ENCODE measurements around the gene PCDHGB3. TPM values are rescaled to one million over a fixed set of nuclear protein-coding genes. Genes with fewer than 3 reads are reported as not detected.
A peak's percentile ranks its signal among the peaks of the same experiment; 100 is the strongest.
"Not testable (repeated sequence)": the region's sequence is repeated elsewhere in the genome, so short reads cannot be mapped to it uniquely, and the experiment has no call there.

The PCDHGB3 gene
- total RNA-seq, 2 donors from 2014 or later: 0.71 to 0.81 TPM

DNA sequence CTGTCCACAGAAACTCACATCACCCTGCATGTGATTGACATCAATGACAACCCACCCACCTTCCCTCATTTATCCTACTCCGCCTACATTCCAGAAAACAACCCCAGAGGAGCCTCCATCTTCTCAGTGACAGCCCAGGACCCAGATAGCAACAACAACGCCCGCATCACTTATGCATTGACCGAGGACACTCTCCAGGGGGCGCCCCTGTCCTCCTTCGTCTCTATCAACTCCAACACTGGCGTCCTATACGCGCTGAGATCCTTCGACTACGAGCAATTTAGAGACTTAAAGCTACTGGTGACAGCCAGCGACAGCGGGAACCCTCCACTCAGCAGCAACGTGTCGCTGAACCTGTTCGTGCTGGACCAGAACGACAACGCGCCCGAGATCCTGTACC is 24.7 kb upstream of the PCDHGB3 start:
- Mint-ChIP-seq H3K9me3 (peaks cover 13% of the 10 kb centered on the region), H3K27me3 (peaks cover 45 to 82% of the 10 kb centered on the region in 2 donors), H3K36me3 (peaks cover 26% of the 10 kb centered on the region), H3K4me1 (ENCODE audit: low read depth in 2 of 2) (no peaks in the 10 kb centered on the region), H3K4me3 (no peak overlapping the region), H3K27ac (no peak overlapping the region)
- ATAC-seq (no peak), DNase-seq (ENCODE audit: low spot score) (no peak)

DNA sequence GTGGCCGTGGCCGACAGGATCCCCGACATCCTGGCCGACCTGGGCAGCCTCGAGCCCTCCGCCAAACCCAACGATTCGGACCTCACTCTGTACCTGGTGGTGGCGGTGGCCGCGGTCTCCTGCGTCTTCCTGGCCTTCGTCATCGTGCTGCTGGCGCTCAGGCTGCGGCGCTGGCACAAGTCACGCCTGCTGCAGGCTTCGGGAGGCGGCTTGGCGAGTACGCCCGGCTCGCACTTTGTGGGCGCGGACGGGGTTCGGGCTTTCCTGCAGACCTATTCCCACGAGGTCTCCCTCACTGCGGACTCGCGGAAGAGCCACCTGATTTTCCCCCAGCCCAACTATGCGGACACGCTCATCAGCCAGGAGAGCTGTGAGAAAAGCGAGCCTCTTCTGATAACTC is 24.0 kb upstream of the PCDHGB3 start:
- Mint-ChIP-seq H3K36me3 (peaks cover 26% of the 10 kb centered on the region), H3K9me3 (peaks cover 13% of the 10 kb centered on the region), H3K27me3 (peaks cover 46 to 81% of the 10 kb centered on the region in 2 donors)
- not testable (repeated sequence) for H3K27ac Mint-ChIP-seq; ATAC-seq; H3K4me3 Mint-ChIP-seq; H3K4me1 Mint-ChIP-seq (ENCODE audit: low read depth in 2 of 2); DNase-seq (ENCODE audit: low spot score)

DNA sequence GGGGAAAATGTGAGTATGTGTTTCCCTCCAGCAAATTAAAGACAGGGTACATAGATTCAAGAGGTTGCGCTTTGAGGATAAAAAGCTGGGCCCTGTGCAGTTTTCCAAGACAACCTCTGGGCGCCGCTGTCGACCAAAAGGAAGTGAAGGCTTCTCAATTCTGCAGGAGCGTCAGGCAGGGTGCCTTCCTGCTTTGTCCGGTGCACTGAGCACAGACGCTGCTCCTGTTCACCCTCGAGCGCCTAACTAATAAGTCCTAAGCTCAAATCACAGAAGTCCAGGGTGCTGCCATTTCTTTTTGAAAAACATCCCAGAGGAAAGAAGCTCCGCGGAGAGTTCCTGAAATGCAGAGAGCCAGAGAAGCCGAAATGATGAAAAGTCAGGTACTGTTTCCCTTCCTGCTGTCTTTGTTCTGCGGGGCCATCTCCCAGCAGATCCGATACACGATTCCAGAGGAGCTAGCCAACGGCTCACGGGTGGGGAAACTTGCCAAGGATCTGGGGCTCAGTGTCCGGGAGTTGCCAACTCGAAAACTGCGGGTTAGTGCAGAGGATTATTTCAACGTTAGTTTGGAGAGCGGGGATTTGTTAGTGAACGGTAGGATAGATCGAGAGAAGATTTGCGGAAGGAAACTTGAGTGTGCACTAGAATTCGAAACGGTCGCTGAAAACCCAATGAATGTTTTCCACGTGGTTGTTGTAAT is 20.0 kb upstream of the PCDHGB3 start, which contains the start of gene PCDHGB1:
Gene PCDHGB1, plus strand, starts transcription at position 183 of the 703 bp plus-strand sequence. Its CDS starts 162 bp downstream, at position 345.
- Mint-ChIP-seq H3K27me3 (peaks cover 39 to 70% of the 10 kb centered on the region in 2 donors), H3K4me1 (ENCODE audit: low read depth in 2 of 2) (no peaks in the 10 kb centered on the region), H3K27ac (no peak within 1 kb of the TSS), H3K36me3 (peaks cover 27% of the 10 kb centered on the region), H3K4me3 (peak within 1 kb of the TSS; percentile 25), H3K9me3 (peaks cover 12% of the 10 kb centered on the region)
- ATAC-seq (no peak), DNase-seq (ENCODE audit: low spot score) (no peak)

DNA sequence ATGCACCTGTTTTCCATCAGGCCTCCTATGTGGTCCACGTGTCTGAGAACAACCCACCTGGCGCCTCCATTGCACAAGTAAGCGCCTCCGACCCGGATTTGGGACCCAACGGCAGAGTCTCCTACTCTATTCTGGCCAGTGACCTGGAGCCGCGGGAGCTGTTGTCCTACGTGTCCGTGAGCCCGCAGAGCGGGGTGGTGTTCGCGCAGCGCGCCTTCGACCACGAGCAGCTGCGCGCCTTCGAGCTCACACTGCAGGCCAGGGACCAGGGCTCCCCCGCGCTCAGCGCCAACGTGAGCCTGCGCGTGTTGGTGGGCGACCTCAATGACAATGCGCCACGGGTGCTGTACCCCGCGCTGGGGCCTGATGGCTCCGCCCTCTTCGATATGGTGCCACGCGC is 18.5 kb upstream of the PCDHGB3 start:
- H3K27me3 Mint-ChIP-seq: peaks cover 43 to 70% of the 10 kb centered on the region in 2 donors
- DNase-seq (ENCODE audit: low spot score) (no peak), ATAC-seq (no peak)
- H3K27ac Mint-ChIP-seq: no peak overlapping the region
- peaks cover 7% of the 10 kb centered on the region for H3K9me3 Mint-ChIP-seq
- H3K4me3 Mint-ChIP-seq: no peak overlapping the region
- H3K36me3 Mint-ChIP-seq: peaks cover 25% of the 10 kb centered on the region
- no peaks in the 10 kb centered on the region for H3K4me1 Mint-ChIP-seq (ENCODE audit: low read depth in 2 of 2)

DNA sequence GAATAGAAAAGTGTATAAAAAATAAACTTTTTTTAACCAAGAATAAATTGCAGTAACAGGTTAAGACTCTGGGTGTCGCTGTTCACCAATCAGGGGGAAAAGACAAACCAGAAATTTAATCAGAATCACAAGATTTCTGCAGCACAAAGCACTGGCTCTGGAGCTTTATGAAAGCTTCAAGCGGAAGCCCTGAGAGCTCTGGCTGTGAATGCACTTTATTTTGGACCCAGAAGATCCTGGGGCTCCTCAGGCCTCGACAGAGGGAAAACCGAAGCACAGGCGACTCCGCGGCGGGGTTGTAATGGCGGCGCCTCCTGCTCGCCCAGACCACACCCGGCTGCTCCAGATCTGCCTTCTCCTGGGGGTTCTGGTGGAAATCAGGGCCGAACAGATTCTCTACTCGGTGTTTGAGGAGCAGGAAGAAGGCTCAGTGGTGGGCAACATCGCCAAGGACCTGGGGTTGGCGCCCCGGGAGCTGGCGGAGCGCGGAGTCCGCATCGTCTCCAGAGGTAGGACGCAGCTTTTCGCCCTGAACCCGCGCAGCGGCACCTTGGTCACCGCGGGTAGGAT is 15.1 kb upstream of the PCDHGB3 start, which contains the start of gene PCDHGA4:
Gene PCDHGA4, plus strand, starts transcription at position 122 of the 570 bp plus-strand sequence. Its CDS starts 87 bp downstream, at position 209.
- H3K9me3 Mint-ChIP-seq: peaks cover 10% of the 10 kb centered on the region
- no peak for DNase-seq (ENCODE audit: low spot score)
- H3K27ac Mint-ChIP-seq: no peak within 1 kb of the TSS
- H3K4me3 Mint-ChIP-seq: no peak within 1 kb of the TSS
- H3K27me3 Mint-ChIP-seq: peaks cover 40 to 61% of the 10 kb centered on the region in 2 donors
- peaks cover 3 to 4% of the 10 kb centered on the region in 2 donors for H3K4me1 Mint-ChIP-seq (ENCODE audit: low read depth in 2 of 2)
- peaks cover 27% of the 10 kb centered on the region for H3K36me3 Mint-ChIP-seq
- ATAC-seq: no peak

DNA sequence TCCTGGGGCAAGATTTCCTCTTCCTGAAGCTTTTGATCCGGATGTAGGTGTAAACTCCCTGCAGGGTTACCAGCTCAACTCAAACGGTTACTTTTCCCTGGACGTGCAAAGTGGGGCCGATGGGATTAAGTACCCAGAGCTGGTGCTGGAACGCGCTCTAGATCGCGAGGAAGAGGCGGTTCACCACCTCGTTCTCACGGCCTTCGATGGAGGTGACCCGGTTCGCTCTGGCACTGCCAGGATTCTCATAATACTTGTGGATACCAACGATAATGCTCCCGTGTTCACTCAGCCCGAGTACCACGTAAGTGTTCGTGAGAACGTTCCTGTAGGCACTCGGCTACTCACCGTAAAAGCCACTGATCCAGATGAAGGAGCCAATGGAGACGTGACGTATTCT is 14.4 kb upstream of the PCDHGB3 start:
- Mint-ChIP-seq H3K27ac (no peak overlapping the region), H3K9me3 (peaks cover 8% of the 10 kb centered on the region), H3K4me3 (no peak overlapping the region), H3K4me1 (ENCODE audit: low read depth in 2 of 2) (peaks cover 3 to 5% of the 10 kb centered on the region in 2 donors), H3K27me3 (peaks cover 40 to 61% of the 10 kb centered on the region in 2 donors), H3K36me3 (peaks cover 26% of the 10 kb centered on the region)
- no peak for DNase-seq (ENCODE audit: low spot score)
- no peak for ATAC-seq

DNA sequence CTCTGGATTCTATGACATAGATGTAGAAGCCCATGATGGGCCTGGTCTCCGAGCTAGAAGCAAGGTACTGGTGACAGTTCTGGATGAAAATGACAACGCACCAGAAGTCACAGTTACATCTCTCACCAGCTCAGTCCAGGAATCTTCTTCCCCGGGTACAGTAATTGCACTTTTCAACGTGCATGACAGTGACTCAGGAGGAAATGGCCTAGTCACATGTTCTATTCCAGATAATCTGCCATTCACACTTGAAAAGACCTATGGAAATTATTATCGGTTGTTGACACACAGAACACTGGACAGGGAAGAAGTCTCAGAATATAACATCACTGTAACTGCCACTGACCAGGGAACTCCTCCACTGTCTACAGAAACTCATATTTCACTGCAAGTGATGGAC is 13.9 kb upstream of the PCDHGB3 start:
- H3K4me3 Mint-ChIP-seq: no peak overlapping the region
- peaks cover 41 to 66% of the 10 kb centered on the region in 2 donors for H3K27me3 Mint-ChIP-seq
- ATAC-seq (no peak), DNase-seq (ENCODE audit: low spot score) (no peak)
- peaks cover 12% of the 10 kb centered on the region for H3K9me3 Mint-ChIP-seq
- H3K27ac Mint-ChIP-seq: no peak overlapping the region
- peaks cover 31% of the 10 kb centered on the region for H3K36me3 Mint-ChIP-seq
- H3K4me1 Mint-ChIP-seq (ENCODE audit: low read depth in 2 of 2): peaks cover 3 to 5% of the 10 kb centered on the region in 2 donors

DNA sequence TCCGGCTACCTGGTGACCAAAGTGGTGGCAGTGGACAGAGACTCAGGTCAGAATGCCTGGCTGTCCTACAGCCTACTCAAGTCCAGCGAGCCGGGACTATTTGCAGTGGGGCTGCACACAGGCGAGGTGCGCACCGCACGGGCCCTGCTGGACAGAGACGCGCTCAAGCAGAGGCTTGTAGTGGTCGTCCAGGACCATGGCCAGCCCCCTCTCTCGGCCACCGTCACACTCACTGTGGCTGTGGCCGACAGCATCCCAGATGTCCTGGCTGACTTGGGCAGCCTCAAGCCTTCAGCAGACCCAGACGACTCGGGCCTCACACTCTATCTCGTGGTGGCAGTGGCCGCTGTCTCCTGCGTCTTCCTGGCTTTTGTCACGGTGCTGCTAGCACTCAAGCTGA is 13.1 kb upstream of the PCDHGB3 start:
- ATAC-seq: peak in 1 of 2 donors; percentile 38

DNA sequence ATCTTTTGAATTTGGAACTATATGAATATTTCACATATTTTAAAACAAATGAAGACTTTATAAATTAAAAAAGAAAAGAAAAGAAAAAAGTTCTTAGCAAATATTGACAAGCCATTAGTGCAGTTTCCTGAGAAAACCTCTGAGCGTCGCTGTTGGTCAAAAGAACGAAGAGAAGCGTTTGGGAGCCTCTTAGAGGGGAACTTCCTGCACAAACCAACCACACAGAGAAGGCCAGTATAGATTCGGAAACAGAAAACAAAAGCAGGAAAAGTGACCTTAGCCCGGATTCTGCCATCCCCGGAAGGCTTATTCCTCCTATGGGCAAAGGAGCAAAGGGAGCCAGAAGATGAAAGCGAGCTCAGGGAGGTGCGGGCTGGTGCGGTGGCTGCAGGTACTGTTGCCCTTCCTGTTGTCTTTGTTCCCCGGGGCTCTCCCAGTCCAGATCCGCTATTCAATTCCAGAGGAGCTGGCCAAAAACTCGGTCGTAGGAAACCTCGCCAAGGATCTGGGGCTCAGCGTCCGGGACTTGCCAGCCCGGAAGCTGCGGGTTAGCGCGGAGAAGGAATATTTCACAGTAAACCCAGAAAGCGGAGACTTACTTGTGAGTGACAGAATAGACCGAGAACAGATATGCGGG is 10.1 kb upstream of the PCDHGB3 start, which contains the start of gene PCDHGB2:
Gene PCDHGB2, plus strand, starts transcription at position 205 of the 637 bp plus-strand sequence. Its CDS starts 142 bp downstream, at position 347.
- H3K4me1 Mint-ChIP-seq (ENCODE audit: low read depth in 2 of 2): peaks cover 3 to 5% of the 10 kb centered on the region in 2 donors
- peaks cover 15% of the 10 kb centered on the region for H3K9me3 Mint-ChIP-seq
- no peak within 1 kb of the TSS for H3K27ac Mint-ChIP-seq
- peaks cover 54 to 72% of the 10 kb centered on the region in 2 donors for H3K27me3 Mint-ChIP-seq
- H3K4me3 Mint-ChIP-seq: peak within 1 kb of the TSS; percentile 74
- DNase-seq (ENCODE audit: low spot score) (no peak), ATAC-seq (peak in 1 of 2 donors; percentile 41)
- H3K36me3 Mint-ChIP-seq: peaks cover 34% of the 10 kb centered on the region

More for the DNA sequence above, 13.1 kb upstream of the PCDHGB3 start:
- Mint-ChIP-seq H3K4me1 (ENCODE audit: low read depth in 2 of 2) (peaks cover 3 to 5% of the 10 kb centered on the region in 2 donors), H3K36me3 (peaks cover 33% of the 10 kb centered on the region), H3K27ac (no peak overlapping the region), H3K9me3 (peaks cover 12% of the 10 kb centered on the region), H3K4me3 (no peak overlapping the region), H3K27me3 (peaks cover 44 to 72% of the 10 kb centered on the region in 2 donors)
- no peak for DNase-seq (ENCODE audit: low spot score)

DNA sequence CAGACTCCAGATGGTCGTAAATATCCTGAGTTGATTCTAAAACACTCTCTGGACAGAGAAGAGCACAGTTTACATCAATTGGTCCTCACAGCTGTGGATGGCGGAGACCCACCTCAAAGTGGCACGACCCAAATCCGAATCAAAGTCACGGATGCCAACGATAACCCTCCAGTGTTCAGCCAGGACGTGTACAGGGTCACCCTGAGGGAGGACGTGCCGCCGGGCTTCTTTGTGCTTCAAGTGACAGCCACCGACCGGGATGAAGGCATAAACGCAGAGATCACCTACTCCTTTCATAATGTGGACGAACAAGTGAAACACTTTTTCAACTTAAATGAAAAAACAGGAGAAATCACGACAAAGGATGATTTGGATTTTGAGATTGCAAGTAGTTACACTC is 9.4 kb upstream of the PCDHGB3 start:
- no peak overlapping the region for H3K4me3 Mint-ChIP-seq
- peaks cover 15% of the 10 kb centered on the region for H3K9me3 Mint-ChIP-seq
- H3K4me1 Mint-ChIP-seq (ENCODE audit: low read depth in 2 of 2): peaks cover 3 to 5% of the 10 kb centered on the region in 2 donors
- no peak overlapping the region for H3K27ac Mint-ChIP-seq
- H3K27me3 Mint-ChIP-seq: peaks cover 55 to 76% of the 10 kb centered on the region in 2 donors
- peaks cover 41% of the 10 kb centered on the region for H3K36me3 Mint-ChIP-seq
- no peak for DNase-seq (ENCODE audit: low spot score)
- no peak for ATAC-seq

DNA sequence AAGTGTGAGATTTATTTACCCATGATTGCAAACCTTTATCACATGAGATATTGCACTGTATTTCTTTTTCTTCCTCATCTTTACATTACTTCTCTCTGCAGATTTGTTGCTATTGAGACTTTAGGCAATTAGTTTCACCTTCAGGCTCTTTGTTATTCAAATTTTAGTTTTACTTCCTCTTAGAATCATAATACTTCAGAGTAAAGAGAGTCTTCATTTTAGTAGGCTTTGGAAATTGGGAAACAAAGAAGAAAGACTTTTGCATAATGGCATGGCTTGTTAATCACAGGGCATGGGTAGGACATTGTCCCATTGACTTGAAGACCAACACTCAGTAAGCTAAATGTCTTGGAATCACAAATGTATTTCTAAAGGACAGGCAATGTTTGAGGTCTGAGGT is 7.3 kb upstream of the PCDHGB3 start:
- no peak for DNase-seq (ENCODE audit: low spot score)
- no peak overlapping the region for H3K27ac Mint-ChIP-seq
- peaks cover 53 to 74% of the 10 kb centered on the region in 2 donors for H3K27me3 Mint-ChIP-seq
- H3K4me1 Mint-ChIP-seq (ENCODE audit: low read depth in 2 of 2): peaks cover 3 to 5% of the 10 kb centered on the region in 2 donors
- H3K9me3 Mint-ChIP-seq: peaks cover 15% of the 10 kb centered on the region
- ATAC-seq: no peak
- H3K4me3 Mint-ChIP-seq: no peak overlapping the region
- H3K36me3 Mint-ChIP-seq: peaks cover 38% of the 10 kb centered on the region

DNA sequence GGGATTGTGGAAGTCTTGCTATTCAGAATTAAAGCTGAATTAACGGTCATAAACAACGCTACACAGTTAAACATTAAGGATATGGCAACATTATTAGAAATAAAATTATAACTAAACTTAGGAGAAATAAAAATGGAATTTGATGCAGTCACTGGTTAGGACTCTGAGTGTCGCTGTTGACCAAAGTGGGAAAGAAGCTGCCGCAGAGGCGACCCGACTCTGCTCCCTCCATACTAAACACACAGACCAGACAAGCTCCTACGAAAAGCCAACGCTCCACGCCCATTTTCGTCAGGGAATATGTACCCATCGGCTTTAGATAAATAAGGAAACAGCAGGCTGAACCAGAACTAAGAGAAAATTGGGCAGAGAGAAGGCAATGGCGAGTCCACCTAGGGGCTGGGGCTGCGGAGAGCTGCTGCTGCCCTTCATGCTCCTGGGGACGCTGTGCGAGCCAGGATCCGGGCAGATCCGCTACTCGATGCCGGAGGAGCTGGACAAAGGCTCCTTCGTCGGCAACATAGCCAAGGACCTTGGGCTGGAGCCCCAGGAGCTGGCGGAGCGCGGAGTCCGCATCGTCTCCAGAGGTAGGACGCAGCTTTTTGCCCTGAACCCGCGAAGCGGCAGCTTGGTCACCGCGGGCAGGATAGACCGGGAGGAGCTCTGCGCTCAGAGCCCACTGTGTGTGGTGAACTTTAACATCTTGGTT is 5.9 kb upstream of the PCDHGB3 start, which contains the start of gene PCDHGA5:
Gene PCDHGA5, plus strand, starts transcription at position 211 of the 709 bp plus-strand sequence. Its CDS starts 169 bp downstream, at position 380.
- Mint-ChIP-seq H3K9me3 (peaks cover 10% of the 10 kb centered on the region), H3K36me3 (peaks cover 34% of the 10 kb centered on the region), H3K27ac (peak within 1 kb of the TSS in 1 of 2 donors; percentile 47), H3K4me3 (no peak within 1 kb of the TSS), H3K27me3 (peaks cover 55 to 75% of the 10 kb centered on the region in 2 donors), H3K4me1 (ENCODE audit: low read depth in 2 of 2) (peaks cover 3 to 5% of the 10 kb centered on the region in 2 donors)
- DNase-seq (ENCODE audit: low spot score): no peak
- ATAC-seq: no peak

Data from natural killer cell treated with Interleukin-12 subunit alpha and Interleukin-12 subunit beta and Interleukin-15 and Interleukin-18, amount 100 ng/mL, for 72 hours (primary cell).